ENCODE results near the gene EFTUD2.

DNA sequence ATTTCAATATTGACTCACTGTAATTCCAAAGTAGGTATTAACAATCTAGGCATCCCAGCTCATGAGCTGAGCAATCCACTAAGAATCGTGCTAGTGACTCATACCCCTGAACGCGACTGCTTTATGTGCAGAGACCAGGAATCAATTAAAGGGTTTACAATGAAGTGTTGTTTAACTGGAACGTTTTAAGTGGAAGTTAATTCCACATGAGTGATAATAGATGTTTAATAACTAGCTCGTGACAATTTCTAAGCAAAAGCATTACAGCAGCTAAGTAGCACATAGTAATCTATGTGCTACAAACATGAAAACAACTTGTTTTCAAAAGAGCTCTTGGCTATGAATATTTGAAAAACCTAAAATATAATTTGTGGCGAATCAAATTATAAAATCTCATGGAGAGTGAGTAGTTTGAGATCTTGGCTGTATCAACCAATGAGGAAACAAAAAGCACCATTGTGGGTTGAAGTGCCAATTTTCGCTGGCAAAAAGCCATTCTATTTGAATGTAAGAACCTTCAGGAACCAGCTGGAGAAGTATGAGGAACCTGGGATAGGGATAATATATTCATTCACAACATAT is 78.5 kb downstream of the EFTUD2 start:
- TF ChIP-seq, protein P1, sequence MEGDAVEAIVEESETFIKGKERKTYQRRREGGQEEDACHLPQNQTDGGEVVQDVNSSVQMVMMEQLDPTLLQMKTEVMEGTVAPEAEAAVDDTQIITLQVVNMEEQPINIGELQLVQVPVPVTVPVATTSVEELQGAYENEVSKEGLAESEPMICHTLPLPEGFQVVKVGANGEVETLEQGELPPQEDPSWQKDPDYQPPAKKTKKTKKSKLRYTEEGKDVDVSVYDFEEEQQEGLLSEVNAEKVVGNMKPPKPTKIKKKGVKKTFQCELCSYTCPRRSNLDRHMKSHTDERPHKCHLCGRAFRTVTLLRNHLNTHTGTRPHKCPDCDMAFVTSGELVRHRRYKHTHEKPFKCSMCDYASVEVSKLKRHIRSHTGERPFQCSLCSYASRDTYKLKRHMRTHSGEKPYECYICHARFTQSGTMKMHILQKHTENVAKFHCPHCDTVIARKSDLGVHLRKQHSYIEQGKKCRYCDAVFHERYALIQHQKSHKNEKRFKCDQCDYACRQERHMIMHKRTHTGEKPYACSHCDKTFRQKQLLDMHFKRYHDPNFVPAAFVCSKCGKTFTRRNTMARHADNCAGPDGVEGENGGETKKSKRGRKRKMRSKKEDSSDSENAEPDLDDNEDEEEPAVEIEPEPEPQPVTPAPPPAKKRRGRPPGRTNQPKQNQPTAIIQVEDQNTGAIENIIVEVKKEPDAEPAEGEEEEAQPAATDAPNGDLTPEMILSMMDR (IDR thresholded peaks at IDR 0.05) = no peak
- TF ChIP-seq POLR2A (IDR thresholded peaks at IDR 0.05) = no peak
